ENCODE data around the gene TSHR.

Gene TSHR

GRCh38 chr14:81132468-81132867, 177.0 kb downstream of the TSHR start:
- DNase-seq, result peak in 1 of 58 donors; percentile 6

DNA sequence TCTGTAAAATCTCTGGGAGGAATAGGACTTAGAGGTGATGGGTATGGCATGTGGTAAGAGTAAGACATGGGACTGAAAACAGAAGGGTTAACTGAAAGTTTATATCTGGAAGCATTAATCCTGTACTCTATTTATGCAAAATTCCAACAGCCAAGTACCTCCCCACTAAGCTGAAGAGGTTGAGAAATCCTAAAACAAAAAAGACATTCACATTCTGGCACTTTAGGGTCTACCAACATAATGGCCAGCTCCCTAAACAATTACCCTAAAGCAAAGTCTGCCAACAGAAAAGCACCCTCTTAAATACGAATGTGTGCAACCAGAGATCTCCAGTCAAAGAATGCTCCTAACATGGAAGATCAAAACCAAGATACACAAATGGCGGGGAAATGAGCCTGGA, 178.0 kb downstream of the TSHR start:
- no peak for DNase-seq

DNA sequence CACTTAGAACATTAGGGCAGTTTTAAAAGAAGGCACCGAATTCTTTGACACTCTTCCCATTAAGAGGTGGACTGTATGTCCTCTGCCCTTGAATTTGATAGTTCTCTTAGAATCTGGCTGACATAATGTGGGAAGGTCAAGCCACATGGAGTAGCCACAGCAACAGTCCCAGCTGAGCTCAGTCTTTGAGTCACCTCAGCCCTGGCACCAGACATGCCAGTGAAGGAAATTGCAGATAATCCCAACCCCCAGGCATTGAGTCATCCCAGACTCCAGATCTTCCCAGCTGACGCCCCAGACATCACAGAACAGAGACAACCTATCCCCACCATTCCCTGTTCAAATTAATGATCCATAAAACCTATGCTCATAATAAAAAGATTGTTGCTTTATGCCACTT, 181.9 kb downstream of the TSHR start:
- no peak for DNase-seq

DNA sequence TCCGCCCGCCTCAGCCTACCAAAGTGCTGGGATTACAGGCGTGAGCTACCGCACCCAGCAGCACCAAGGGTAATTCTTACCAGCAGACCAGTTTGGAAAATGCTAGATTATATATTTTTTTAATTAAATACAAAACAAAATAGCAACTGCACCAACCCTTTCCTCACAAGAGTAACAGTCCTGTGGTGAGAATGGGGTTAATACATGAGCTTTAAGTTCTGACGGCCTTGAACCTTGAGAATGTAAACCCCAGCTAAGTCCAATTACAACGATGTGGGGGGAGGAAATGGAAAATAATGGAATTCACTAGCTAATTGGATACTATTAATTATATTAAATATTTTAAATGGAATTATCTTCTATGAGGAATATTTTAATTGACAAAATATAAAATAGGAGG, 183.0 kb downstream of the TSHR start:
- DNase-seq, result no peak

GRCh38 chr14:81141426-81141825, 186.0 kb downstream of the TSHR start:
- no peak for DNase-seq

DNA sequence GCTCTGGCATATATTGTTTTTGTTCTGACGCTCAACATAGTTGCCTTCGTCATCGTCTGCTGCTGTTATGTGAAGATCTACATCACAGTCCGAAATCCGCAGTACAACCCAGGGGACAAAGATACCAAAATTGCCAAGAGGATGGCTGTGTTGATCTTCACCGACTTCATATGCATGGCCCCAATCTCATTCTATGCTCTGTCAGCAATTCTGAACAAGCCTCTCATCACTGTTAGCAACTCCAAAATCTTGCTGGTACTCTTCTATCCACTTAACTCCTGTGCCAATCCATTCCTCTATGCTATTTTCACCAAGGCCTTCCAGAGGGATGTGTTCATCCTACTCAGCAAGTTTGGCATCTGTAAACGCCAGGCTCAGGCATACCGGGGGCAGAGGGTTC, 188.4 kb downstream of the TSHR start:
- no peak for DNase-seq

DNA sequence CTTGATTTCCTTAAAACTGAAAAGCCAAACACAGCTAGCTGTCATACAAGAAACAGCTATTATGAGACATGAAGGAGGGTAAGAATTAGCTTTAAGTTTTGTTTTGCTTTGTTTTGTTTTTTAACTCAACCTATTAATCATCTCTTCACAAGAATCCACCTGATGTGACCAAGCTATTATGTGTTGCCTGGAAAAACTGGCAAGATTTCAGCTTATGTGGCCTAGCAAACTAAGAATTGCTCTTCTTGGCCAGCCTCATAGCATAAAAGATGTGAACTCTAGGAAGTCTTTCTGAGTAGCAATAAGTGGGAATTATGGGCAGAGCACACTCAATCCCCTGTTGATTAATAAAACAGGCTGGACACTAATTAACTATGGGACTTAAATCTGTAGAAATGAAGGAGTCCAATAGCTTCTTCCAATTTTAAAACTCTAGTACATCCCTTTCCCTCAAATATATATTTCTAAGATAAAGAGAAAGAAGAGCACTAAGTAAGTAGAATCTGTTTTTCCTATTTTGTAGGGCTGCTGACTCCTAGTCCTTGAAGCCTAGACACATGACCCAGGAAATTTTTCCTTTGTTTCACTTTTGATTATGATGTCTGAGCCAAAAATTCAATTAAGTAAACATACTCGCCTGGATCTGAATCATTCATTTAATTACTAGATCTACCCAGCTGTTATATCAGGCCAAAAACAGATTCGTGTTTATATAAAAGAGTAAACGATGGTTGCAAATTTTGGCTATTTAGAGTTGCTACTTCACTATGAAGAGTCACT, 189.6 kb downstream of the TSHR start:
- DNase-seq, result no peak

GRCh38 chr14:81147140-81147897, 191.9 kb downstream of the TSHR start:
- no peak for DNase-seq

GRCh38 chr14:81148635-81149034, 193.2 kb downstream of the TSHR start:
- no peak for DNase-seq

DNA sequence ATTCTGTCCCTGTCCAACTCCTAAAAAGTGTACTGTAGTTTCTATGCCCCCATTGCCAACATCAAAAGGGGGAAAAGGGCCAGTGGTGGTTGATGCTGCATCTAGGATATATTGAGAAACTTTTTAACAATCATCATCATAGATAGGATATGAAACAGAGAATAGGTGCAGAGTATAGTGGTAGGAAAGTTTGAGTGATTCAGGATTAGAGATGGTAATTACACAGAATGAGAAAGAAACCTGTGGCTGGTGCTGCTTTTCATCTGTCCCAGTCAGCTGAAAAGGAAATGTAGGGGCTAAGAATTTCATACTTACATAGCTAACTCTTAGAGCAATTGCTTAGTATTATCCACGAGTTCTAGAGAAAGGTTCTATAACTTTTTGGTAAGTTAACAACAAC, 197.8 kb downstream of the TSHR start:
- no peak for DNase-seq

GRCh38 chr14:81157431-81157830, 202.0 kb downstream of the TSHR start:
- DNase-seq, result no peak

DNA sequence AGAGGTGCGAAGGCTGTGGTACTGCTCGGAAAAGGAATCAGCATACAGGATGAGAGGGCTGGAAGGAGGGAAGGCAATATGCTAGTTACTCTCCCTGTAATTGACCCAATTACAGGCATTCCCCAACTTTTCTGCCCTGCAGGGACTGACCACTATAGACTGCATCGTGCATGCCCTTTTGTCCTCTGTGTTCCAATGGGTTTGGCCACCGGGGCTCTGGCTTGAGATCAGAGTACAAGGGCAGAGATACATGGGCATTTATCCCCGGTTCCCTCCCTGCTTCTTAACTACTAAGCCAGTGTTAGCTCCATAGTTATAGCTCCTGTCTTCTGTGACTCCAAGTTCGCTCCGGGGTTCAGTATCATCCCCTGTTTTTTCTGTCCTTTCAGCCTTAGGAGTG, 205.7 kb downstream of the TSHR start:
- DNase-seq, result no peak

DNA sequence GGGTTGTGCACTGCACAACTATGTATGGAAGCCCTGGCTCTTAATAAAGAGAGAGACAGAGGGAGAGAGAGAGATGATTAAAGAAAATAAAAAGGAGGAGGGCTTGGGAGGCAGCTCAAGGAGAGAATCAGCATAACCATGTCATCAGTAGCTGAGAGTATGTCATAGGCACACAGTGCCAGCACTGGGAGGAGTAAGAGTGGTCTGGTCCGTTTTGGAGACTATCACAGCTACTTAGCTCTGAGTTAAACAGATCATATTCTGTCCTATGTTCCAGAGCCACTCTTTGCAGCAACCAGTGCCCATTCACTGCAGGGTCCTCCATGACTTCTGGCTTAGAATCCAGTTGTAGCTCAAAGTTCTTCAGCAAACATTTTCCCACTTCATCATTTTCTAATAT, 206.3 kb downstream of the TSHR start:
- no peak for DNase-seq

GRCh38 chr14:81162941-81163340, 207.5 kb downstream of the TSHR start:
- DNase-seq, result no peak

DNA sequence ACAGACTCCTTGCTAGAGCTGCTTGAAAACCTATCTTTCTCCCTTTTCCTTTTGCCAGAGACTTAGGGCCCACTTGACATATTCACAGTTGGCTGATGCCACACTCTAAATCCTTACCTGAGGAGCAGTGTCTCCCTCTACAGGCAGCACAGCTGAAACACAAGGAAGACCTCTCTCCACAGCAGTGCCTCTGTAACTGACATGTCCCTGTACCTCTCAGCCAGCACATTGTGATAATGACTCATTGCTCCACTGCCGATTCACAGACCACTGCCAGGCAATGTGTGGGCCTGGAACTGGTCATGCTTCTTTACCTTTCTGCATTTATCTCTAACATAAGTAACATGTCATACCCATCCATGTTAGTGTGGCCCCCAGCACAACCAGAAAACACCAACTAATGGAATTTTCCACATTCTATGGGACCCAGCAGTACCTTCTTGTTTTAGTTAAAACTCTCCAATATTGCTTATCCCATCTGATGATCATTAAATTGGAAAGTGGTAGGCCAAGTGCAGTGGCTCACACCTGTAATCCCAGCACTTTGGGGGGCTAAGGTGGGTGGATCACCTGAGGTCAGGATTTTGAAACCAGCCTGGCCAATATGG, 208.8 kb downstream of the TSHR start:
- DNase-seq, result peak in 19 of 58 donors; percentile 1 to 28 (median 9)

DNA sequence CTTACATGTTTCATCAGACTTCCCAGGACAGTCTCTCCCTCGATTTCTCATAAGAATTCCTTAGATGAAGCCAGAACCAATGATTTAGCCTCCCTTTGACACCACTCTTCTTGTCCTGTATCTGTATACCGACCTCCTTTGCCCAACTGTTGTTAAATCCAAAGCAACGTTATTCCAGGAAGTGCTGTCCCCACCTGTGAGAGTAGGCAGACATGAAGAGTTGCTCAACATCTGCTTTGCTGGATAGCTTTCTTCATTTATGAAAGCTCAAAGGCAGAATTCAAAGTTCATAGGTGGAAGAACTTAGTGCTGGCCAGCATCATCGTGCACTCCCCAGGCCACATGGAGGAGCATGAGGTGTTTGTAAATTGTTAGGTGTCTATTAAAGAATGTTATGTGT, 209.8 kb downstream of the TSHR start:
- DNase-seq, result no peak

DNA sequence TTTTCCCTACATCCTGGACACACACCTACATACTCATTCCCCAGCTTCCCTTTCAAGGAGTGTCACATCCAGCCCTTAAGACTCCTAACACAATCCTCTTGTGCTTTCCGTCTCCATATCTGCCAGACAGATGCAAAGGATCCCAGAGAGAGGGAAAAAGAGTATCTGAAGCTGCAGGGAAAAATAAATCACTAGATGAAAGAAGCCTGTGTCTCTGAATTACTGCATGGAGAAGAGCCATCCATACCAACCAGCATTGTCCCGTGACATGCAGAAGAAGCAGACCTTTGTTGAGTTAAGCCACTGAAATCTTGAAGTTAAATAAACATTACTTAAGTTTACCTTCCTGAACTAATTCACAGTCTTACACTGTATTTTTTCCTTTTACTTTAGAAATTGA, 210.7 kb downstream of the TSHR start:
- peak in 1 of 58 donors; percentile 14 for DNase-seq

GRCh38 chr14:81169267-81169666, 213.8 kb downstream of the TSHR start:
- DNase-seq, result no peak

DNA sequence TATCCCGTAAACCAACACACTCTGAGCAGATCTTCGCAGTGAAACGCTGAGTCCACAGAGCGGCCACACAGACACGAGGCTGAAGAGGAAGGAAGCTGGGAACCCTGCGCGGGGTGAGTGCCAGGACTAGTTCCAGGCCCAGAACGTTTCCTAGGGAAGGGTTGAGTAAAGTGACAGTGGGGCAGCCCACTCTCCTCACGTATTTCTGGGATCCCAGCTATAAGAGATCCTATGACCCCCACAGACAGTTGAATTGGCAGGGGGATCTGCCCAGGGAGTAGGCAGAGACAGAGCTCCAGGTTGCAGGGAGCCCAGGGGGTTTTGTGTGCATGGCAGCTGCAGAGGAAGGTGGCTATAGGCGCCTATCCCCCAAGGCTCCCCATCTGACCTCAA, 214.3 kb downstream of the TSHR start:
- DNase-seq, result peak in 54 of 58 donors; percentile 21 to 81 (median 60)

GRCh38 chr14:81170104-81170828, 214.8 kb downstream of the TSHR start:
- DNase-seq, result peak; percentile 75 to 97 (median 92)

DNA sequence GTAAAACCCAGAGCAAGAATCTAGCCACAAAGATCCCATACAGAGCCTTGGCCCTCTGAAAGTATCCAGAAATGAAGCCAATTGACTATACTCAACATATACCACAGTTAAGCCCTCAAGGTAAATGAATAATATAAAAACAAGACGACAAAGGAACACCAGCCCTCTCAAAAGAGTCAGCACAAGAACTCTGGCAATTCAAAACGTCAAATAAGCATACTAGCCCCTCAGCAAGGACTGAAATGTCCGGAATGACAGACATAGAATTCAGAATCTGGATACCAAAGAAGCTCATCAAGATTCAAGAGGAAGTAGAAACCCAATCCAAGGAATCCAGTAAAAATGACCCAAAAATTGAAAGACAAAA, 215.4 kb downstream of the TSHR start:
- DNase-seq, result no peak

DNA sequence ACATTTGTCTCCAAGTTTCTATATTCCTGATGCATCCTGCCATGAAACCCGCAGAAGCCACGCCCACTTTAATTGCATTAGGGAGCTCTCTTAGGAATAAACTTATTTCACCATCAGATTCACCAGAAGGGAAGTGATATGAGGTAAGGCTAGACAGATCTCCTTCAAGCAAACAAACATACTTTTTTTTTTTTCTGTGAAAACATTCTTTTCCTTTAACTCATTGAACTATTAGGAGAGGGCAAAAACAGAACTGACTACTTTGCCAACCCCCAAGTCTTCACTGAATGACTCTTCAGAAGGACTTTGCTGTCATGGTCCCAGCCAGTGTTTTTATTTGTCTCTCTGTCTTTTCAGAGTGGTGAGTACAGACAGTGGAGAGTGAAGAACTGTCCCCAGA, 216.9 kb downstream of the TSHR start:
- no peak for DNase-seq

All from anterior cingulate cortex (tissue), 58 donors.